Keratinocyte (primary cell): ENCODE results near the gene KLHL29.

ENCODE experiments used
- EZH2 ChIP-seq: IDR thresholded peaks from one replicate; pipeline ENCODE4 v1.6.1; 2012; ENCODE audit warnings: inconsistent platforms, mild to moderate bottlenecking, low read length, moderate library complexity
- TF ChIP-seq, protein P1 (sequence below), 3 experiments: IDR thresholded peaks in 1 of 3; conservative IDR thresholded peaks in 1 of 3; optimal IDR thresholded peaks in 1 of 3; 2 replicates in 2 of 3; 3 replicates in 1 of 3; pipeline versions ENCODE3 to v1.5.1; 2011; ENCODE audit warnings: low read length in 3 of 3, mild to moderate bottlenecking in 3 of 3, moderate library complexity in 2 of 3, control low read depth in 1 of 3, inconsistent platforms in 1 of 3; ENCODE audit not compliant: insufficient read depth in 2 of 3; ENCODE audit errors: extremely low read depth in 1 of 3

DNA sequence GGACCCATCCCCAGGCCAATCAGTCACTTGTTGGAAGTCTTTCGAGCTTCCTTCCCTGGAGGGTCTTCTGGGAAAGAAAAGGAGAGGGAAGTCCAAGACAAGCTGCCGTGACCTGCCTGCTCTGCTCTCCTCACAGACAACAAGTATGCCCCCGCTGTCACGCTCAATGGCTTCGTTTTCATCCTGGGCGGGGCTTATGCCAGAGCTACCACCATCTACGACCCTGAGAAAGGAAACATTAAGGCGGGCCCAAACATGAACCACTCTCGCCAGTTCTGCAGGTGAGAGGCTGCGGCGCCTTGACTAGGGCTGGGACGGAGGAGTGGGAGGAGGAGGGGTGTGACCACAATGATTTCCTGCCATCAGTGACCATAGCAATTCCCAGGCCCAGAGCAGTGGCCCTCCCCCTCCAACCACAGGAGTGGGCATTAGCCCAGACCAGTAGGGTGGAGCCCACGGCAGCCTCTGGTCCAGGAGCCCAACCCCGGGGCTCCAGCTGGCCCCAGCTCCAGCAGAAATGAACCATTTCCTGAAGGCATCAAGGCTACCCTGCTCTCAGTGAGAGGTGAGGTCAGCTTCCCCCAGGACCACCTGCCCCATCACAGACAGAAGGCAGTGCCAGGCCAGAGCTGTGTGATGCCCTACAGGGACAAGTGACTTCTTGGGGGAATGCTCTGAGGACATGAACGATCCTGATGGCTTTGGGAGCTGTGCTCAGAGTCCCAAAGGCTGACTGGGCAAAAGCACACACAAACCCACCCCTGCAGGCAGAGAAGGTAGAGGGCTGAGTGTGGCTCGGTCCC, 318.8 kb downstream of the KLHL29 start:
- TF ChIP-seq, protein P1, sequence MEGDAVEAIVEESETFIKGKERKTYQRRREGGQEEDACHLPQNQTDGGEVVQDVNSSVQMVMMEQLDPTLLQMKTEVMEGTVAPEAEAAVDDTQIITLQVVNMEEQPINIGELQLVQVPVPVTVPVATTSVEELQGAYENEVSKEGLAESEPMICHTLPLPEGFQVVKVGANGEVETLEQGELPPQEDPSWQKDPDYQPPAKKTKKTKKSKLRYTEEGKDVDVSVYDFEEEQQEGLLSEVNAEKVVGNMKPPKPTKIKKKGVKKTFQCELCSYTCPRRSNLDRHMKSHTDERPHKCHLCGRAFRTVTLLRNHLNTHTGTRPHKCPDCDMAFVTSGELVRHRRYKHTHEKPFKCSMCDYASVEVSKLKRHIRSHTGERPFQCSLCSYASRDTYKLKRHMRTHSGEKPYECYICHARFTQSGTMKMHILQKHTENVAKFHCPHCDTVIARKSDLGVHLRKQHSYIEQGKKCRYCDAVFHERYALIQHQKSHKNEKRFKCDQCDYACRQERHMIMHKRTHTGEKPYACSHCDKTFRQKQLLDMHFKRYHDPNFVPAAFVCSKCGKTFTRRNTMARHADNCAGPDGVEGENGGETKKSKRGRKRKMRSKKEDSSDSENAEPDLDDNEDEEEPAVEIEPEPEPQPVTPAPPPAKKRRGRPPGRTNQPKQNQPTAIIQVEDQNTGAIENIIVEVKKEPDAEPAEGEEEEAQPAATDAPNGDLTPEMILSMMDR (optimal IDR thresholded peaks at IDR 0.05 in 1 of 3, IDR thresholded peaks at IDR 0.05 in 1 of 3, conservative IDR thresholded peaks at IDR 0.05 in 1 of 3; ENCODE audit: extremely low read depth in 1 of 3, insufficient read depth in 2 of 3, low read length in 3 of 3): no peak
- no peak for TF ChIP-seq EZH2
